ENCODE results near the gene FBH1. TPM values are rescaled to one million over a fixed set of nuclear protein-coding genes. Genes with fewer than 3 reads are reported as not detected.
A peak's percentile ranks its signal among the peaks of the same experiment; 100 is the strongest.
"Not testable (repeated sequence)": the region's sequence is repeated elsewhere in the genome, so short reads cannot be mapped to it uniquely, and the experiment has no call there.

Gene FBH1
- total RNA-seq, 1 experiment from 2014 or later = 72.1 TPM

- DNase-seq; H3K4me3 ChIP-seq (ENCODE audit: insufficient read depth, low read depth, low read length); H3K27me3 ChIP-seq (ENCODE audit: control insufficient read depth, insufficient read depth, low read length); H3K36me3 ChIP-seq (replicated peaks; ENCODE audit: control insufficient read depth, insufficient read depth, low read length): not testable (repeated sequence)
Measured at GRCh38 chr10:5866451-5867081, 23.5 kb upstream of the FBH1 start.

- not testable (repeated sequence) for H3K36me3 ChIP-seq (replicated peaks; ENCODE audit: control insufficient read depth, insufficient read depth, low read length); DNase-seq; H3K4me3 ChIP-seq (ENCODE audit: insufficient read depth, low read depth, low read length); H3K27me3 ChIP-seq (ENCODE audit: control insufficient read depth, insufficient read depth, low read length)
Measured at GRCh38 chr10:5867091-5867615, 22.9 kb upstream of the FBH1 start.

- H3K27me3 ChIP-seq (ENCODE audit: control insufficient read depth, insufficient read depth, low read length); H3K4me3 ChIP-seq (ENCODE audit: insufficient read depth, low read depth, low read length); DNase-seq; H3K36me3 ChIP-seq (replicated peaks; ENCODE audit: control insufficient read depth, insufficient read depth, low read length): not testable (repeated sequence)
Measured at GRCh38 chr10:5868383-5868782, 21.7 kb upstream of the FBH1 start.

- DNase-seq = no peak
- Histone ChIP-seq H3K36me3 (replicated peaks; ENCODE audit: control insufficient read depth, insufficient read depth, low read length) (no peaks in the 10 kb centered on the region), H3K4me3 (ENCODE audit: insufficient read depth, low read depth, low read length) (no peak overlapping the region), H3K27me3 (ENCODE audit: control insufficient read depth, insufficient read depth, low read length) (no peaks in the 10 kb centered on the region)
Measured at GRCh38 chr10:5869156-5869555, 20.9 kb upstream of the FBH1 start.

GRCh38 chr10:5871596-5871995 is 18.4 kb upstream of the FBH1 start:
- H3K4me3 ChIP-seq (ENCODE audit: insufficient read depth, low read depth, low read length) = no peak overlapping the region
- no peak for DNase-seq
- H3K27me3 ChIP-seq (ENCODE audit: control insufficient read depth, insufficient read depth, low read length) = no peaks in the 10 kb centered on the region
- H3K36me3 ChIP-seq (replicated peaks; ENCODE audit: control insufficient read depth, insufficient read depth, low read length) = peaks cover 4% of the 10 kb centered on the region

GRCh38 chr10:5873515-5873995 is 16.5 kb upstream of the FBH1 start:
- Histone ChIP-seq H3K4me3 (ENCODE audit: insufficient read depth, low read depth, low read length) (no peak overlapping the region), H3K36me3 (replicated peaks; ENCODE audit: control insufficient read depth, insufficient read depth, low read length) (peaks cover 11% of the 10 kb centered on the region), H3K27me3 (ENCODE audit: control insufficient read depth, insufficient read depth, low read length) (no peaks in the 10 kb centered on the region)
- DNase-seq = peak; percentile 84

- DNase-seq = no peak
- H3K27me3 ChIP-seq (ENCODE audit: control insufficient read depth, insufficient read depth, low read length) = no peaks in the 10 kb centered on the region
- H3K4me3 ChIP-seq (ENCODE audit: insufficient read depth, low read depth, low read length) = no peak overlapping the region
- peaks cover 13% of the 10 kb centered on the region for H3K36me3 ChIP-seq (replicated peaks; ENCODE audit: control insufficient read depth, insufficient read depth, low read length)
Measured at GRCh38 chr10:5876181-5876768, 13.8 kb upstream of the FBH1 start.

- peaks cover 15% of the 10 kb centered on the region for H3K36me3 ChIP-seq (replicated peaks; ENCODE audit: control insufficient read depth, insufficient read depth, low read length)
- H3K27me3 ChIP-seq (ENCODE audit: control insufficient read depth, insufficient read depth, low read length); DNase-seq; H3K4me3 ChIP-seq (ENCODE audit: insufficient read depth, low read depth, low read length): not testable (repeated sequence)
Measured at GRCh38 chr10:5877041-5877440, 13.0 kb upstream of the FBH1 start.

GRCh38 chr10:5882961-5883360 is 7.1 kb upstream of the FBH1 start:
- Histone ChIP-seq H3K36me3 (replicated peaks; ENCODE audit: control insufficient read depth, insufficient read depth, low read length) (peaks cover 18% of the 10 kb centered on the region), H3K4me3 (ENCODE audit: insufficient read depth, low read depth, low read length) (no peak overlapping the region), H3K27me3 (ENCODE audit: control insufficient read depth, insufficient read depth, low read length) (no peaks in the 10 kb centered on the region)
- no peak for DNase-seq

- H3K36me3 ChIP-seq (replicated peaks; ENCODE audit: control insufficient read depth, insufficient read depth, low read length) = peaks cover 14% of the 10 kb centered on the region
- no peak for DNase-seq
- no peaks in the 10 kb centered on the region for H3K27me3 ChIP-seq (ENCODE audit: control insufficient read depth, insufficient read depth, low read length)
- no peak overlapping the region for H3K4me3 ChIP-seq (ENCODE audit: insufficient read depth, low read depth, low read length)
Measured at GRCh38 chr10:5885619-5886018, 4.4 kb upstream of the FBH1 start.

- DNase-seq = no peak
- peaks cover 12% of the 10 kb centered on the region for H3K36me3 ChIP-seq (replicated peaks; ENCODE audit: control insufficient read depth, insufficient read depth, low read length)
- H3K4me3 ChIP-seq (ENCODE audit: insufficient read depth, low read depth, low read length) = no peak overlapping the region
- H3K27me3 ChIP-seq (ENCODE audit: control insufficient read depth, insufficient read depth, low read length) = no peaks in the 10 kb centered on the region
Measured at GRCh38 chr10:5887029-5887428, 3.0 kb upstream of the FBH1 start.

- DNase-seq = no peak
- Histone ChIP-seq H3K36me3 (replicated peaks; ENCODE audit: control insufficient read depth, insufficient read depth, low read length) (peaks cover 9% of the 10 kb centered on the region), H3K4me3 (ENCODE audit: insufficient read depth, low read depth, low read length) (no peak overlapping the region)
Measured at GRCh38 chr10:5887641-5888040, 2.4 kb upstream of the FBH1 start.

GRCh38 chr10:5888351-5888750 is 1.7 kb upstream of the FBH1 start:
- no peak for DNase-seq
- Histone ChIP-seq H3K36me3 (replicated peaks; ENCODE audit: control insufficient read depth, insufficient read depth, low read length) (peaks cover 5% of the 10 kb centered on the region), H3K27me3 (ENCODE audit: control insufficient read depth, insufficient read depth, low read length) (no peaks in the 10 kb centered on the region), H3K4me3 (ENCODE audit: insufficient read depth, low read depth, low read length) (peak overlapping the region; percentile 79)

More at GRCh38 chr10:5887641-5888040, 2.4 kb upstream of the FBH1 start:
- H3K27me3 ChIP-seq (ENCODE audit: control insufficient read depth, insufficient read depth, low read length) = no peaks in the 10 kb centered on the region

- Histone ChIP-seq H3K27me3 (ENCODE audit: control insufficient read depth, insufficient read depth, low read length) (no peaks in the 10 kb centered on the region), H3K36me3 (replicated peaks; ENCODE audit: control insufficient read depth, insufficient read depth, low read length) (peaks cover 5% of the 10 kb centered on the region), H3K4me3 (ENCODE audit: insufficient read depth, low read depth, low read length) (peak overlapping the region; percentile 79)
- peak; percentile 84 for DNase-seq
Measured at GRCh38 chr10:5888843-5889623, 1.0 kb upstream of the FBH1 start.
